Spleen (tissue), 11 donors: Measurements from ENCODE around the gene INF2. TPM values are rescaled to one million over a fixed set of nuclear protein-coding genes. Genes with fewer than 3 reads are reported as not detected.

Experiments used
- DNase-seq: peaks from one replicate; pipeline ENCODE4 v3.0.0-alpha.2; 2020
- H3K27ac ChIP-seq, 8 donors: fragments of 200-600 bp; sonication (generic) in 7 of 8; 1 replicate in 4 of 8; 2 replicates in 4 of 8; pipeline versions ENCODE4 v1.5.0 to v1.8.0; 2016 to 2021; ENCODE audit warnings: inconsistent platforms in 4 of 8, mild to moderate bottlenecking in 4 of 8, moderate library complexity in 1 of 8
- H3K27me3 ChIP-seq, 7 donors: fragments of 200-600 bp; sonication (generic) in 6 of 7; replicated peaks in 1 of 7; 1 replicate in 4 of 7; 2 replicates in 3 of 7; pipeline versions ENCODE4 v1.5.0 to v1.8.0; 2016 to 2021; ENCODE audit warnings: inconsistent platforms in 3 of 7, mild to moderate bottlenecking in 1 of 7
- H3K36me3 ChIP-seq, 6 donors: fragments of 200-600 bp; sonication (generic) in 5 of 6; 1 replicate in 4 of 6; 2 replicates in 2 of 6; pipeline versions ENCODE4 v1.5.0 to v1.8.0; 2016 to 2021; ENCODE audit warnings: inconsistent platforms in 2 of 6
- H3K4me1 ChIP-seq, 6 donors: fragments of 200-600 bp; sonication (generic) in 5 of 6; 1 replicate in 3 of 6; 2 replicates in 3 of 6; pipeline versions ENCODE4 v1.5.0 to v1.8.0; 2016 to 2021; ENCODE audit warnings: inconsistent platforms in 3 of 6
- H3K4me3 ChIP-seq, 8 donors: fragments of 200-600 bp; sonication (generic) in 7 of 8; 1 replicate in 4 of 8; 2 replicates in 4 of 8; pipeline versions ENCODE4 v1.5.0 to v1.8.0; 2016 to 2021; ENCODE audit warnings: inconsistent platforms in 4 of 8, mild to moderate bottlenecking in 4 of 8, moderate library complexity in 2 of 8
- H3K9me3 ChIP-seq, 8 donors: fragments of 200-600 bp; sonication (generic) in 7 of 8; 1 replicate in 4 of 8; 2 replicates in 4 of 8; pipeline versions ENCODE4 v1.5.0 to v1.8.0; 2016 to 2021; ENCODE audit warnings: inconsistent platforms in 4 of 8
- POLR2A ChIP-seq, 3 donors: fragments of 450-650 bp; IDR thresholded peaks; one replicate each; pipeline ENCODE4 v1.5.1; 2017; ENCODE audit warnings: antibody characterized with exemption in 3 of 3, mild to moderate bottlenecking in 1 of 3
- POLR2AphosphoS5 ChIP-seq, 3 donors: sonication (generic); formaldehyde crosslinking; IDR thresholded peaks; one replicate each; pipeline ENCODE4 v1.5.1; 2017; ENCODE audit warnings: antibody characterized with exemption in 3 of 3
- WGBS, 5 donors: extraction: QIAGEN DNeasy Blood & Tissue Kit in 3 of 5; methylation state at CpG; one replicate each; pipeline versions ENCODE4 v1.1.5 to v1.1.7; 2013 to 2018; 5-methylcytosine and 5-hydroxymethylcytosine counted together
- intact Hi-C: fragments of 100-400 bp; cut with DNase I; formaldehyde crosslinking; loops from one replicate; pipeline ENCODE4 v1.15.0; 2023; ENCODE audit warnings: low total_unique reads
- polyA plus RNA-seq, 3 donors: library from polyadenylated mRNA; stranded (reverse); fragments of 200-250 nt; gene quantifications; one replicate each; pipeline ENCODE4 v1.2.1, GENCODE V29; 2013
- total RNA-seq, 7 donors: library from RNA; depleted of rRNA in 3 of 7; stranded (reverse); fragments of >200 nt in 3 of 7; fragmentation: NEBNext Ultra II Directional in 4 of 7; extraction: Animal tissue kit (Norgen Biotek cat#: 25700) in 4 of 7; gene quantifications; one replicate each; pipeline versions ENCODE4 v1.1.0 to v1.2.1, GENCODE V29; 2016 to 2021
- TF ChIP-seq, protein P1 (sequence below), 11 experiments: fragments of 200-600 bp in 7 of 11; fragments of 450-650 bp in 4 of 11; sonication (generic) in 4 of 11; IDR thresholded peaks in 8 of 11; conservative IDR thresholded peaks in 3 of 11; 1 replicate in 7 of 11; 2 replicates in 4 of 11; pipeline versions ENCODE4 v1.4.0 to v1.8.0; 2016 to 2021; ENCODE audit warnings: antibody characterized with exemption in 11 of 11, inconsistent platforms in 4 of 11, mild to moderate bottlenecking in 1 of 11
- donor health status: healthy with polysubstance abuse.
- donor health status: DM: no; HTN: no; CAD: no; lungs with moderate emphysema.
- donor health status: DM: no; HTN: no; CAD: no.
- donor health status: Bipolar disorder and iron deficiency.
- donor health status: healthy.
- donor health status: DM: no; HTN: no; CAD: no.
- donor health status: DM: yes; HTN: yes; CAD: no.

Gene INF2
- total and polyA plus RNA-seq, 10 donors = 56.6 to 120 (median 98.6) TPM

DNA sequence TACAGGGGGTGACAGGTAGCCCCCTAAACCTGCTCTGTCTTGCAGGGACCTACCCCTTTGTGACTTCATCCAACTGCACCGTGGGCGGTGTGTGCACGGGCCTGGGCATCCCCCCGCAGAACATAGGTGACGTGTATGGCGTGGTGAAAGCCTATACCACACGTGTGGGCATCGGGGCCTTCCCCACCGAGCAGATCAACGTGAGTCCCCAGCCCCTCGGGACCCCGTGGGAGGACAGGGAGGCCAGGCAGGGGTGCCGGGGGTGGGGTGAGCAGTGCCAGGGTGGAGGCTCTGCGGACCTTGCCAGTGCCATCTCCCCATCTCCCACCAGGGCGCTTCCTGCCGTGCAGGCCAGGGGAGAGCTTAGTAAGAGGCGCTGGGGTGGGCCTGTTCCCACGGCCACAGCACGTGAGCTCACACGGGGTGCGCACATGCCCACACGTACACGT lies 52.4 kb downstream of the INF2 start:
- 82 to 87% (median 86%) methylated on average over 3 to 23 of the region's 23 CpGs for WGBS, 5 donors
- Histone ChIP-seq H3K4me1 (peaks cover 0 to 46% (median 21%) of the 10 kb centered on the region in 6 donors), H3K36me3 (no peaks in the 10 kb centered on the region), H3K4me3 (no peak overlapping the region), H3K9me3 (no peaks in the 10 kb centered on the region), H3K27ac (peak overlapping the region in 4 of 8 donors; percentile 14 to 56 (median 48)), H3K27me3 (no peaks in the 10 kb centered on the region)
- peak; percentile 72 for DNase-seq
- intact Hi-C loops = no loop called here
- TF ChIP-seq POLR2A (IDR thresholded peaks at IDR 0.05) (no peak), POLR2AphosphoS5 (IDR thresholded peaks at IDR 0.05) (no peak)
- TF ChIP-seq, protein P1, sequence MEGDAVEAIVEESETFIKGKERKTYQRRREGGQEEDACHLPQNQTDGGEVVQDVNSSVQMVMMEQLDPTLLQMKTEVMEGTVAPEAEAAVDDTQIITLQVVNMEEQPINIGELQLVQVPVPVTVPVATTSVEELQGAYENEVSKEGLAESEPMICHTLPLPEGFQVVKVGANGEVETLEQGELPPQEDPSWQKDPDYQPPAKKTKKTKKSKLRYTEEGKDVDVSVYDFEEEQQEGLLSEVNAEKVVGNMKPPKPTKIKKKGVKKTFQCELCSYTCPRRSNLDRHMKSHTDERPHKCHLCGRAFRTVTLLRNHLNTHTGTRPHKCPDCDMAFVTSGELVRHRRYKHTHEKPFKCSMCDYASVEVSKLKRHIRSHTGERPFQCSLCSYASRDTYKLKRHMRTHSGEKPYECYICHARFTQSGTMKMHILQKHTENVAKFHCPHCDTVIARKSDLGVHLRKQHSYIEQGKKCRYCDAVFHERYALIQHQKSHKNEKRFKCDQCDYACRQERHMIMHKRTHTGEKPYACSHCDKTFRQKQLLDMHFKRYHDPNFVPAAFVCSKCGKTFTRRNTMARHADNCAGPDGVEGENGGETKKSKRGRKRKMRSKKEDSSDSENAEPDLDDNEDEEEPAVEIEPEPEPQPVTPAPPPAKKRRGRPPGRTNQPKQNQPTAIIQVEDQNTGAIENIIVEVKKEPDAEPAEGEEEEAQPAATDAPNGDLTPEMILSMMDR (IDR thresholded peaks at IDR 0.05 in 8 of 11, conservative IDR thresholded peaks at IDR 0.05 in 3 of 11) = no peak

DNA sequence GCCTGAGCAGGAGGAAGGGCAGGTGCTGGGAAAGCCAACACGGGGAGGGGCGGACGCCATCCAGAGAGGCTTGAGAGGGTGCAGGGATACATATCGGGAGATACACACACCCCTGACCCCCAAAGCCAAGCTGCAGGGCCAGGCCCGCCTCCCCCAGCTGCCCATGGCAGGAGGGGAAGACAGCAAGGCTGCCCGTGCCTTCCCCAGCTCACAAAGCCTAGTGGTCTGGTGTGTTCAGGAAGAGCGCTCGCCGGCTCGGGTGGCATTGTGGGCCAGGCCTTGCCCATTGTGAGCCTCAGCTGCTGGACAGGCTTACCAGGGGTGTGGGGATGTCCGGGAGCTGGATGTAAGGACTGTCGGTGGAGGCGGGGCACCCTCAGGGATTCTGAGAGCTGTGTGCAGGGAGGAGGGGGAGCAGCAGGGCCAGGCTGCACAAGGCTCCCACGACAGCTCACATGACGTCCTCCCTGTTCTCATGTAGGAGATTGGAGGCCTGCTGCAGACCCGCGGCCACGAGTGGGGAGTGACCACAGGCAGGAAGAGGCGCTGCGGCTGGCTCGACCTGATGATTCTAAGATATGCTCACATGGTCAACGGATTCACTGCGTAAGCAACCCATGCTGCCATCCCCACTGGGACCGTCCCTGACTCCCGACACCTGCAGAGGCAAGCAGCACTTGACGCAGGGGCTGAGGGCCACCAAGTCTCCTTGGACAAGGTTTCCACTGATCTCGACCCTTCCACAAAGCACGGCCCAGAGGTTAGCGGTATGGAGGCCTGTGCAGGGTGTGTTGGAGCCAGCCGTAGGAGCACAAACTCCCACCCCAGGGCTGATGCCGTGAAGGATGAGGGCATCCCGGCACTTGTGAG lies 53.4 kb downstream of the INF2 start:
- peak; percentile 72 for DNase-seq
- Histone ChIP-seq H3K4me1 (peaks cover 0 to 37% (median 16%) of the 10 kb centered on the region in 6 donors), H3K27ac (peak overlapping the region in 2 of 8 donors; percentile 11 to 13), H3K4me3 (no peak overlapping the region), H3K36me3 (no peaks in the 10 kb centered on the region), H3K9me3 (no peaks in the 10 kb centered on the region), H3K27me3 (no peaks in the 10 kb centered on the region)
- intact Hi-C loops = no loop called here
- TF ChIP-seq, protein P1 (IDR thresholded peaks at IDR 0.05 in 8 of 11, conservative IDR thresholded peaks at IDR 0.05 in 3 of 11) = no peak
- TF ChIP-seq POLR2AphosphoS5 (IDR thresholded peaks at IDR 0.05) (no peak), POLR2A (IDR thresholded peaks at IDR 0.05) (no peak)
- WGBS, 5 donors = 80 to 92% (median 86%) methylated on average over 28 to 32 of the region's 32 CpGs

DNA sequence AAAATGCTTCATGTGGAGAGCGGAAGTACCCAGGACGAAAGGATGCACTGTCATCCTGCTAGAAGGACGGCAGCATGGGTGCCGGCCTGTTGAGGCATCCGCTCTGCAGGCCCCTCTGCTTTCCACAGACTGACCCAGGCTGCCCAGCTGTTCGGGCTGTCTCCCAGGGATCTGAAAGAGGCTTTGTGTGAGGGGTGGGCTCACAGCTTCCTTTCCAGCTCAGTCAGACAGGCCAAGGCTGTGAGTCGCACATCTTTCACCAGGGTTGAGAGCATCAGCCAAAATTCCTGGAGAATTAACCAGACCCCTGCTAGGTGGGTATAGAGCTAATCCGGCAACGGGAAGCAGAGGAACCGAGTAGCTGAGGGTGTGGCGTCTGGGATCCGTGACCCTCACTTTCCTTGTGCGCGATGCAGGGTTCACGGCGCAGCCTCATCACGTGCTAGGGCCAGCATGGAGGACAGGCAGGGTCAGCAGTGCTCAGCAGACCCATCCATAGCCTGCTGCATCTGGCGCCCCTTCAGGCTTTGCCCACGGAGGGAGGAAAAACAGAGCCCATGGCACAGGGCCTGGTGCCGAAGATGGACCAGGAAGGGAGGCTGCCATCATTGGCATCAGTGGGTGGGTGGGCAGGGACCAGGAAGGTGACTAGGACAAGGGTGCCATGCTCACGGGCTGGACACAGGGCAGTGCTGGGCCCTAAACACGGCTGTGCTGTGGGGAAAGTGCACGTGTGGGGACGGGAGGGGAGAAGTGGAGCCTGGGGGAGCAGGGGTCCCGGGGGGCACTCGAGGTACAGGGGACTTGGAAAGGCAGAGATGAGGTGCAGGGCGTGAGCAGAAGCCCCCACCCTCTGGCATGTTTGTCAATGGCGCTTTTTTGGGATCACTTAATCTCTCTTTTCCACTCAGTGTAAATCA lies 54.3 kb downstream of the INF2 start:
- H3K27me3 ChIP-seq = no peaks in the 10 kb centered on the region
- H3K4me3 ChIP-seq = no peak overlapping the region
- TF ChIP-seq, protein P1 (IDR thresholded peaks at IDR 0.05 in 8 of 11, conservative IDR thresholded peaks at IDR 0.05 in 3 of 11) = no peak
- TF ChIP-seq POLR2AphosphoS5 (IDR thresholded peaks at IDR 0.05) (no peak), POLR2A (IDR thresholded peaks at IDR 0.05) (no peak)
- peaks cover 0 to 36% (median 18%) of the 10 kb centered on the region in 6 donors for H3K4me1 ChIP-seq
- intact Hi-C loops = no loop called here
- no peaks in the 10 kb centered on the region for H3K9me3 ChIP-seq
- 83 to 92% (median 90%) methylated on average over 18 to 28 of the region's 28 CpGs for WGBS, 5 donors
- DNase-seq = peak; percentile 61
- no peak overlapping the region for H3K27ac ChIP-seq
- H3K36me3 ChIP-seq = no peaks in the 10 kb centered on the region
